Activated T-cell treated with anti-CD3 and anti-CD28 coated beads for 4 hours (primary cell): ENCODE measurements around the gene TP53.
"Not testable (repeated sequence)": the region's sequence is repeated elsewhere in the genome, so short reads cannot be mapped to it uniquely, and the experiment has no call there.

Source experiments
- DNase-seq: peaks from one replicate; pipeline ENCODE4 v3.0.0-alpha.2; 2020

The TP53 gene

DNA sequence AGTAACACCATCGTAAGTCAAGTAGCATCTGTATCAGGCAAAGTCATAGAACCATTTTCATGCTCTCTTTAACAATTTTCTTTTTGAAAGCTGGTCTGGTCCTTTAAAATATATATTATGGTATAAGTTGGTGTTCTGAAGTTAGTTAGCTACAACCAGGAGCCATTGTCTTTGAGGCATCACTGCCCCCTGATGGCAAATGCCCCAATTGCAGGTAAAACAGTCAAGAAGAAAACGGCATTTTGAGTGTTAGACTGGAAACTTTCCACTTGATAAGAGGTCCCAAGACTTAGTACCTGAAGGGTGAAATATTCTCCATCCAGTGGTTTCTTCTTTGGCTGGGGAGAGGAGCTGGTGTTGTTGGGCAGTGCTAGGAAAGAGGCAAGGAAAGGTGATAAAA, 14.1 kb downstream of the TP53 start:
- DNase-seq: no peak

DNA sequence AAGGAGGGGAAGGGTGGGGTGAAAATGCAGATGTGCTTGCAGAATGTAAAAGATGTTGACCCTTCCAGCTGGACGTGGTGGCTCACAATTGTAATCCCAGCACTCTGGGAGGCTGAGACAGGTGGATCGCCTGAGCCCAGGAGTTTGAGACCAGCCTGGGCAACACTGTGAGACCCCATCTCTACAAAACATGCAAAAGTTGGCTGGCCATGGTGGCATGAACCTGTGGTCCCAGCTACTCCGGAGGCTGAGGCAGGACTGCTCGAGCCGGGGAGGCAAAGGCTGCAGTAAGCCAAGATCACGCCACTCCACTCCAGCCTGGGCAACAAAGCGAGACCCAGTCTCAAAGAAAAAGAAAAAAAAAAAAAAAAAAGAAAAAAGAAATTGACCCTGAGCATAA, 18.8 kb downstream of the TP53 start:
- DNase-seq: no peak

DNA sequence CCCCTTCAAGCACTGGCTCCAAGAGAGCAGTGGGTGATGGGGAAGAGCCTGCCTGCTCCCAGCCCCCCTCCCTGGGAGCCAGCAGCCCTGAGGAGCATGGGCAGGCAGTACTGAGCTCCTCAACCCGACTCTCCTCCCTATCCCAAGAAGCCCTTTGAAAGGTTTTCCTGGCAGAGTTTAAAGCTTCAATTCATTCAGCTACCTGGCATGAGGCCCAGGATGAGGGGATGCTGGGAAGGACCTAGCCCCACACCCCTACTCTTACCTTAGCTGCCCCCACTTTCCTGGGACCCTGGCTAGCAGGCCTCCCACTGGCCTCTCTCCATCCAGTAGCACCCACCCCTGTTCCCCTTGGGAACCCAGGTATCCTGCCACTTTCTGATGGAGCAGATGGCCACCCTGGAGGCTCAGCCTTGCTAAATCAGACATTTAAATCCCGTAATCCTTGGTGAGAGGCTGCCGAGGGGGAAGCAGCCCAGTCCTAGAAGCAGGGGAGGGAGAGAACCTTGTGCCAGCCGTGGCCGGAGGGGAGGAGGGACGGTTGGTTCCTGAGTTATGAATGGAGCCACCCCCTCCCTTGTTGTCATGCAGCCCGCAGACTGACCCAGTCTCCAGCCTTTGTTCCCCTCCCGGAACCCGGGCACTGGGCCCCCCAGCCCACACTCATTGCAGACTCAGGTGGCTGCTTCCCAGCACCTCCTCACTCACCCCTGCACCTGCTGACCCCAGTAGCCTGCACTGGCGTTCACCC, 19.5 kb downstream of the TP53 start:
- DNase-seq: no peak

DNA sequence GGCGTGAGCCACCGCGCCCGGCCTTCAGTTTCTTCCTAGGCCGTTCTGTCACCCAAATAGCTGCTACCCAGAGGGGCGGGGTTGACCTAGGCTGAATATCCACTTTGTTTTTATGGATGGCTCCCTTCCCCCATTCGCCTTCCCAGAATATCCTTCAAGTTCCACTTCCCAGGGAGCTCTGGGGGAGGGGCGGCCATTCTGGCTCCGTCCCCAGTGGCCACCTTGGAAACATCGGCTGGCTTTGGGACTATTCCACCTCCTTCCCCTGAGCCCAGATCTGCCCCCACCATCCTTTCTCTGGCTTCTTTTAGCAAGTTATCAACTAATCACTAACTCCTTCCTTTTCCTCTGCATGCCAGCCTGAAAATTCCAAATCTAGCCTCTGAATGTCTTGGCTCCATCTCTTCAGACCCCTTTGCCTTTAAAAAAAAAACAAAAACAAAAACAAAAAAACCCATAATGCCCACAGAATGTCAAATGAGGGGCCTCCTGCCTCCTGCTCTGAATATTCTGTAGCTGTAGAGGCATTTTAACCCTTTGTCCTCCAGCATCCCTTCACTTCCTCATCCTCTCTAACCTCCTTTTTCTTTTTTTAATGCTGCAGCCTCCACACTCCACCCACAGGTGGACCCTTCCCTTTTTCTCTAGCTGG, 30.2 kb downstream of the TP53 start:
- DNase-seq: no peak

DNA sequence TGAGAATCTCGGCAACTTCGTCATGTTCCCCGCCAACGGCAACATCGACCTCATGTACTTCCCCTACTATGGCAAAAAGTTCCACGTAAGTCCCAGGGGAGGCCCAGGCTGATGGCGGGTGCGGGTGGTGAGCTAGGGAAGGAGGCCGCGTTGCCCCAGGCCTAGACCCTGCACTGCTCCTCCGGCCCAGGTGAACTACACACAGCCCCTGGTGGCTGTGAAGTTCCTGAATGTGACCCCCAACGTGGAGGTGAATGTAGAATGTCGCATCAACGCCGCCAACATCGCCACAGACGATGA, 31.8 kb downstream of the TP53 start:
- DNase-seq: no peak

DNA sequence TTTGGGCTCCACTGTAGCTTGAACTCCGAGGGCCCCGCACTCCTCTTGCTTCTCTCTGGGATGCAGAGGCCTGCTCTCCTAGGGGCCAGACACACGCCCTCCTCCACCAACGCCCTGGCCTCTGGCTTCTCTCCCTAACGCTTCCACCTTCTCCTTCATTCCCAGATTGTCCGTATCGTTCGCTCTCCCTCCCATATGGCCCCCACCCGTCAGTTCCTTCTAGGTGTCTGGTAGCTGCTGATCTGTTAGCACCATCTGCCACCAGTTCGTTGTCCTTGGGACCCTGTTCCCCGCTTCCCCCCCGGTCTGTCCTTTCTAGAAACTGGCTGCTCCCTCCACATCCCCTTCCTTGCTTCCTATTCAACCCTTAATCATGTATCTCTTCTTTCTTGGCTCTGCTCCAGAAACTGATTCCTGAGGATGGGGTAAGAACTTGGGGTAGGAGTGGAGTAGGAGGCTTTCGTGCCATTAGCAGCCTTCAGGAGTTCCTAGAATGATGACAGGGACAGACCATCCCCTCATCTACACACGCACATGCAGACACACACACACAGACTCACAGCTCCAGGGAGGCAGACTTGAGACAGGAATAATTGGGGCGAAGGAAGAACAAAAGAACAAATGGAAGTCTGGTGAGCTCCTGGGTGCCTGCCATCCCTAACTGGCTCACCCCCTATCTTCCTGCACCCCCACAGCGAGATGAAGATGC, 32.3 kb downstream of the TP53 start:
- no peak for DNase-seq

DNA sequence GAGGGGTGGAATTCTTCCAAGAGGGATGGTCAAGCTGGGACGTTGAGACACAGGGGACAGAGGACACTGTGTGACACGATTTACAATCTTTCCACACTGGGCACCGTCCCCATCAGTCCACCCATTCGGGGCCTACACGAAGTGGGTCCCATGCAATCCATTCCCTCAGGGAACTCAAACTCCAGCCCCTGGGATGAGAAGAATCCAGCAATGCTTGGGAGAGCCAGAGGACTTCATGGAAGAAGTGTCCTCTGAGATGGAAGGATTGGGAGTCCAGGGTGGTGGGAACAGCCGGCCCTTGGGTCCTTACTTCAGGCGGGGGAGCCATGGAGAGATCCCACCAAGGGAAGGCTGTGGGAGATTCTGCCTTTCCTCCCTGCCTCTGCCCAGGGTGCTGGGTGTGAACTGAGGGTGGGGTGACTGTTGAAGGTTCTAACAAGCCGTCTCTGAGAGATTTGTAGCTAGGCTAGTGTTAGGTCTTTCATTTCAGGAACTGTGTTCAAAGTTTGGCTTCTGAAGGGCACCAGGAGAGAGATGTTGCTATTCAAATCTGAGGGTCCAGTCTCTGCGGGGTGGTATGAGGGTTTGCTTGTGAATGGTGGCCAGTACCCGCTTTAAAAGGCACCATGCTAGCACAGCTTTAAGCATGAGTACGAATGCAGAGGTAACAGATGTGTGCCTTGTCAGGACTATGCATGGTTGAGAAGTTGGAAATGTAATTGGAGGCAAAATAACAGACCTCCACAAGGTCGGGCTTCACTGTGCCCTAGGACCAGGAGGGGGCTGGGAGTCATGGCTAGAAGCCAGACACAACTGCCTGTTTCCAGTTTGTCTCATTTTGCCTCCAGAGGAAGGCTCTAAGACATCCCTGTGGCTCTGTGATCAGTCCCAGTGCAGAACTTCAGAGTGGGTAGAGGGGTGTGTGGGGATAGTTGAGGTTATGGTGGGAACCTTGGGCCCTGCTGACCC, 34.6 kb downstream of the TP53 start:
- no peak for DNase-seq

DNA sequence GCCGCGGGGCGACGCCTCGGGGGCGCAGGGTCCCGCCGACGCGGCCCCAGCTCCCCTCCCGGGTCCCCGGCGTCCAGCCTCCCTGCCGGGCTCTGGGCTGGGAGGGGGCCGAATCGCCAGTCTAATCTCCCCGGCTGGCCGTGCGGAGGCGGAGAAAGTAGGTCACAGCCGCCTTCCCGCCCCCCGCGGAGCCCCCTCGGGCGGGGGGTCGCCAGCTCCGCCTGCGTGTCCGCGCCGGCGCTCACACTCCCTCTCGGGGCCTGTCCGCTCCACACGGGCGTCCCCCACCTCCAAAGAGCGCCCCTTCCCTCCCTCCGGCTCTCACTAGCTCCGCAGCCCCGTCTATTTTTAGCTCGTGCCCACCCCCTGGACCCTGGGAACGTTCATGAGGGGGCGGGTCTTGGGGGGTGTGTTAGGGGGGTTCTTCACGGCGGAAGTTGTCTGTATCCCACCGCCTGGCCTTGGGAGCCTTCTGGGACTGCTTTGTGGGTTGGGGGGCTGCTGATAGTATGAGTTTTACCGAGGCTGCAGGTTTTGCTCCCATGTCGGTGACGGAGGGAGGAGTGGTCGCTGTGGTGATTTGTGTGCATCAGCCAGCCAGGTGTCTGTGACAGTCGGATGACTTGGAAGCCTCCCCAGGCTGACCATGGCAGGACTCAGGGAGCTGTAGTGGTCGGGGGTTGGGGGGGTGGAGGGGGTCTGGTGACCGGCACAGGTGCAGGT, 35.5 kb downstream of the TP53 start:
- DNase-seq: no peak

DNA sequence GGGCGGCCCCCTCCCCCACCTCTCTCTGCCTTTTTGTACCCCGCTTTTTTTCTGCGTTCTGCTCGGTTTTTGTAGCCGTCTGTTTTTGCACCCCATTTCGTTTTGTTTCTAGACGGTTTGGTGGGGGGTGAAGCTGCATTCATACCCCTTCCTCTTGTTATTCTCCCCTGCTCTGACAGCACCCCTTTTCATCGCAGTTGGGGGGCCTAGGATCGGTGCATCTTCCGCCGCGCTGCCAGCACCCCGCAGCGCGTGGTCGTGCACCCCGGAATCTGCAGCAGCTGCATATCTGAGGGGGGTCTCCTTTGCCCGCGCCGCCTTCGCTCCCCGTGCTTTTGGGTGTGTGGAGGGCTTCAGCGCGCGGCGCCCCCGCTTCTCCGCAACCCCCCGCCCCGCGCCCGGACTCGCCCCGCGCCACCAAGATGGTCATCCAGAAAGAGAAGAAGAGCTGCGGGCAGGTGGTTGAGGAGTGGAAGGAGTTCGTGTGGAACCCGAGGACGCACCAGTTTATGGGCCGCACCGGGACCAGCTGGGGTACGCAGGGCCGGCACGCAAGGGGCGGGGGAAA, 36.1 kb downstream of the TP53 start:
- no peak for DNase-seq

DNA sequence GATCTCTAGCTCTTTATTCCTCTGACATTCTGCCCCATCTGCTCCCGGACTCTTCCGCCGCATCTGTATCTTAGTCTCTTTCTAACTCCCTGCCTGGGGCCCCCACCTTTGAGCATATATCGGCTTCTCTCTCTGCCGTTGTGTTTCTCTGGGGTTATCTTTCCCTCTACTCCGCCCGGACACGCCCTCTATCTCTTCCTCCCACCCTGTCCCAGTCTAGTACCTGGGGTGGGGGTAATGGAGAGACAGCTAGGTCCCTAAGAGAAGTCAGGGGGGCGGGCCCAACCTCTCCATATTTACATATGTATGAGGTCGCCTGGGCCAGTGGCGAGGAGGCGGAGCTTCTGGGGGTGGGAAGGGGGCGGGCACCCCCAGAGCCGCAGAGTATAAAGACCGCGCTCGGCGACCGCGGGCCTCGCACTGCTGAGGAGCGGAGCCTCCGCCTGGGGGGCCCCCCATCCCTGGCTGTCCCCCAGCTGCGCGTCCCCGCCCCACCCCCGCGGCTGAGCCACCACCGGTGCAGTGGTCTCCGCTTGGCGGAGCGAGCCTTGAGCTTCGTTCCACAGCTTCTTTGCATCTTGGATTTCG, 36.7 kb downstream of the TP53 start, which contains the start of gene ATP1B2:
Gene ATP1B2, plus strand, starts transcription at position 418 of the 588 bp plus-strand sequence. CDS start 593 bp downstream, outside the sequence.
- peak; percentile 56 for DNase-seq

DNA sequence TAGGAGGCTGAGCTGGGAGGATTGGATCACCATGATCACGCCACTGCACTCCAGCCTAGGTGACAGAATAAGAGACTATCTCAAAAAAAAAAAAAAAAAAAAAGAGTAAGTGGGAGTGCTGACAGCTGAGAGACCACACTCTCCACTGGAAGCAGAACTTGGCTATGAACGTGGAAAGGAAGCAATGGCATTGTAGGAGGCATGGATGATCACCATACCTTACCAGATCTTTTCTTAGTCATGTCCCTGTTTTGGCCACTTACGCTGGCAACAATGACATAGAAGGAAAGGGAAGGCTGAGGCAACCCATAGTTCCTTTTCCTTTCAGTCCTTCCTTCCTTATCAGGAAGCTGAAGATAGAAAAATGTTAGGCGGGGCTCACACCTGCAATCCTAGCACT, 40.3 kb downstream of the TP53 start:
- DNase-seq: no peak

DNA sequence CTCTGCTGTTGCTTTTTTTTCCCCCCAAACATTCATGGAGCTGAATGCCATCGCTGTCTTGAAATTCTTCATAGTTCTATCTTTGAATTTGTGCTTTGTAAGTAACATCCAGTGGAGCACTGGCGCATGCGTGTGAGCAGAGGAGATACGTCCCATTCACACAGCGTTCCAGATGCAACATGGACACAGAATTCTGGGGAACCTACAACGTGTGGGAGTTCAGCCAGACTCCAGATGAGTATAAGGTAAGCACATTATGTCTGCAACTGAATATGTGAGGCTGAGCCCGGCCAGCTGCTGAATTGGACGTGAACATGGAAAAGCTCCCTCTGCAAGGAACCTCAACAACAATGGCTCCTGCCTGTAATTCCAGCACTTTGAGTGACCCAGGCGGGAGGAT, 40.8 kb downstream of the TP53 start:
- no peak for DNase-seq

DNA sequence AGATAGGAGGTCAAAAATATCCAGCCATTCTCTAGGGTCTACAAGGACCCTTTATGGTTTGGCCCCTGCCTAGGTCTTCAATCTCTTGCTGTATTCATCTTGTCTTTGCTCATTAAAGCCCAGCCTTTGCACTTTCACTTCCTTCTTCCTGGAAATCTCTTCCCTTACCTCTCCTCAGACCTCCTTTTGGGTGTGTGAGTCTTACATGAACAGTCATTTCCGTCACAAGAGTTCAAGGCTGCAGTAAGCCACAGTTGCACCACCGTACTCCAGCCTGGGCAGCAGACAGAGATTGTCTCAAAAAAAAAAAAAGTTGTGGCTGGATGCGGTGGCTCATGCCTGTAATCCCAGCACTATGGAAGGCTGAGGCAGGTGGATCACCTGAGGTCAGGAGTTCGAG, 42.5 kb downstream of the TP53 start:
- DNase-seq: no peak

DNA sequence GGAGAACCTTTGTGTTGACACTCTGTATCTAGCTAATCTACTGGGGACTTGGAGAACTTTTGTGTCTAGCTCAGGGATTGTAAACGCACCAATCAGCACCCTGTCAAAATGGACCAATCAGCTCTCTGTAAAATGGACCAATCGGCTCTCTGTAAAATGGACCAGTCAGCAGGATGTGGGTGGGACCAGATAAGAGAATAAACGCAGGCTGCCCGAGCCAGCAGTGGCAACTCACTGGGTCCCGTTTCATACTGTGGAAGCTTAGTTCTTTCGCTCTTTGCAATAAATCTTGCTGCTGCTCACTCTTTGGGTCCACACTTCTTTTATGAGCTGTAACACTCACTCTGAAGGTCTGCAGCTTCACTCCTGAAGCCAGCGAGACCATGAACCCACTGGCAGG, 45.7 kb downstream of the TP53 start:
- DNase-seq: not testable (repeated sequence)

DNA sequence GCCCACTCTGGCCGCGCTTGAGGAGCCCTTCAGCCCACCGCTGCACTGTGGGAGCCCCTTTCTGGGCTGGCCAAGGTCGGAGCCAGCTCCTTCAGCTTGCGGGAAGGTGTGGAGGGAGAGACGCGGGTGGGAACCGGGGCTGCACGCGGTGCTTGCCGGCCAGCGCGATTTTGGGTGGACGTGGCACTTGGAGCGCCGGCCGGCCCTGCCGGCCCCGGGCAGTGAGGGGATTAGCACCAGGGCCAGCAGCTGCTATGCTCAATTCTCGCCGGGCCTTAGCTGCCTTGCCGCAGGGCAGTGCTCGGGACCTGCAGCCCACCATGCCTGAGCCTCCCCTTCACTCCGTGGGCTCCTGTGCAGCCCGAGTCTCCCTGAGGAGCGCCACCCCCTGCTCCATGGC, 46.5 kb downstream of the TP53 start:
- no peak for DNase-seq

DNA sequence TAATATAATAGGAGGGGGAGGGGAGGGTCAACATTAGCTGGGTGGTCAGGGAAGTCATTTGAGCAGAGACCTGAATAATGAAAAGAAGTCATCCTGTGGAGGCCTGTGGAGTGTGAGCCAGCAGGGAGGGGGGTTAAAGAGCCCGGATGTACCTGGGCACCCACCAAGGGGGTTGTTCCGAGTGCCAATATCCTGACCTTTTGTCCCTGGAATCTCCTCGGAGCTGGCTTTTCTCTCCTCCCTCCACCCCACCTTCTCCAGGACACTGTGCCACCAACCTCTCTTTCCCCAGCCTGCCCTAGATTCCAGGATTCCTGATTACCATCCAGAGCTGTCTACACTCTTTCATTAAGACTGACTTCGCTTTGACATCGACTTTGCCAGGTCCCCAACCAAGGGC, 51.1 kb downstream of the TP53 start:
- no peak for DNase-seq

DNA sequence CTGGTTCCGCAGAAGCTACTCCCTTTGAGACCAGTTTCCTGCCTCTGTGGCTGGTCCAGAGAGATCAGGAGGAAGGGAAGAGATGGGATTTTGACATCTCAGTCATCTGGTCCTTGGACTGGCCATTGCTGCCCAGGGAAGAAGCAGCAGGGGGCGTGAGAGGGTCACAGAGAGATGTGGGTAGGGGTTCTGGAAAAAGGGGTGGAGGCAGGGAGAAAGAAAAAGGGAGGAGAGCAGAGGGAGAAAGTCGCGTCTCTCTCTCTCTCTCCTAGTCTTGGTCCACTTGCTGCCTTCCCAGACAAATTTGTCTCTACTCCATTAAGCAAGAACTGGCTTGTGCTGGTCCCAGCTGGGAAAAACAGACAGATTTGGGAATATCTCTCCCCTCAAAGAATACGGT, 52.9 kb downstream of the TP53 start:
- DNase-seq: no peak

DNA sequence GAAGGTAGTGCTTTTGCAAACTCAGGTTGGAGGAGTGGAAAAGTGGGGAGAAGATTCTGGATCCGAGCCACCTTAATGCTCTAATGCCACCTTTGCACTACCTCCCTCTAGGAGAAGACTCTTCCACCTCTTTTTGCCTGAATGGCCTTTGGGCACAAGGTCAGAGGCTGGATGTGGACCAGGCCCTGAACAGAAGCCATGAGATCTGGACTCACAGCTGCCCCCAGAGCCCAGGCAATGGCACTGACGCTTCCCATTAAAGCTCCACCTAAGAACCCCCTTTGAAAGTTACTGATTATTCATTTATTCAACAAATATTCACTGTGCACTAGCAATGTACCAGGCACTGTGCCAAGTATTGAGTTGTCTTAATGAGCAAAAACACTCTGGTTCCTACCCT, 54.2 kb downstream of the TP53 start:
- no peak for DNase-seq

DNA sequence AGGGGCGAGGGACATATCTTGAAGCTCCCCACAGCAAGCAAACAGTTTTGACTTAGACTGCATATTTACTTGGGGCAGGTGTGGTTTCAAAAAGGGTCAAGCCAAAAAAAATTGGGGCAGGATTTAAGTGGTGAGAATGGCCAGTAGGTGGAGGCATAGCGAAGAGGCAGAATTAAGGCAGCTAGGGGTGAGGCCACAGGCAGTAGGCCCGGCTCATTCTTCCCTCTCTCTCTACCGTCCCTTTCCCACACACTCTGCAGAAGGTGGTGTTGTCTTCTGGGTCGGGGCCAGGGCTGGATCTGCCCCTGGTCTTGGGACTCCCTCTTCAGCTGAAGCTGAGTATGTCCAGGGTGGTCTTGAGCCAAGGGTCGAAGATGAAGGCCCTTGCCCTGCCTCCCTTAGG, 54.8 kb downstream of the TP53 start:
- DNase-seq: no peak

DNA sequence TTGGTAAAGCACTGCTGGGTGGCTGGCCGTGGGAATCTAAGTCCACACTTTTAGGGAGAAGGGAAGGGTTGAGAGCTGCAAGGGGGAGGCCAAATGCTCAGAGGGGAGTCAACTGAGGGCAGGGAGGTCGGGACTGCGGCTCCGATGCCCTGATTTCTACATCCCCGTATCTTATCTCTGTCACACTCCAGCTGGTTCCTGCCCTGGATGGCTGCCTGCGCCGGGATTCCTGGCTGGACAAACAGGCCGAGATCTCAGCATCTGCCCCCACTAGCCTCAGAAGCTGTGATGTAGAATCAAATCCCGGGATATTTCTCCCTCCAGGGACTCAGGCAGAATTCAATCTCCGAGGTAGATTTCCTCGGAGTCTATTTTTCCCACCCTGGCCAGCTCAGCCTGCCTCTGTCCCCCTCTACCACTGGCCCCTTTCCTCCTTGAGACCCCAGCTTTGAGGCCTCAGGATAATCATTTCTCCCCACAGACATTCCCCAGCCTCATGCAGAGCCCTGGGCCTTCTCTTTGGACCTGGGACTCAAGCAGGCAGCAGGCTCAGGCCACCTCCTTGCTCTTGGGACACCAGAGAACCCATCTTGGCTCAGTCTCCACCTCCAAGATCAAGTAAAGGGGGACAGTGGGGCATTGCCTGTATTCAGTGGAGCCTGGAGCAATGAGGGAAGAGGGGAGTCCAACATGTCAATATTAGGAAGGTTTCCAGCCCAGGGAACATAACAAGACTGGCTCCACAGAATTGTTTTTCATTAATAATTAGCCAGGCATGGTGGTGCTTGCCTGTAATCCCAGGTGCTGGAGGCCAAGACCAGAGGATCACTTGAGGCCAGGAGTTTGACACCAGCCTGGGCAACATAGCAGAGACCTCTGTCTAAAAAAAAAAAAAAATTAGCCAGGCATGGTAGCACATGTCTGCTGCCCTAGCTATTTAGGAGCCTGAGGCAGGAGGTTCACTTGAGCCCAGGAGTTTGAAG, 55.6 kb downstream of the TP53 start:
- DNase-seq: no peak
